ENCODE data around the gene TMEM132A. TPM values are rescaled to one million over a fixed set of nuclear protein-coding genes. Genes with fewer than 3 reads are reported as not detected.
A peak's percentile ranks its signal among the peaks of the same experiment; 100 is the strongest.

TMEM132A gene
- total and polyA plus RNA-seq, 9 of the 15 experiments (the other 6 are each of a cell fraction or from before 2014, with no cell fraction given) = 0.04 to 1.1 (median 0.18) TPM; not detected in 4

DNA sequence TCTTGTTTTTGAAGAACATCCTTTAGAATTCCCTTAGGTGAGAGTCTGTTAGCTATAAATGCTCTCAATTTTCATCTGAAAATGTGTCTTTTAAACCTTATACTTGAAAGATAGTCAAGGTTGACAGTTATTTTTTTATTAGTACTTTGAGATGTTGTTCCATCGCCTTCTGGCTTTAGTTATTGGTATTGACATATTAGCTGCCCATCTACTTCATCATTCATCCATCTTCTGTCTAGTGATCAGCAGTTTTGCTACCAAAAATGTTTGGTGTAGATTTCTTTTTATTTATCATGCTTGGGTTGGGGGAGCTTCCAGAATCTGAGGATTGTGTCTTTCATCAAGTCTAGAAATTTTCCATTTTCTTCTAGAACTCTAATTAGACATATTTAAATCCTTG is 44.0 kb downstream of the TMEM132A start:
- peaks cover 15 to 41% of the 10 kb centered on the region in 2 experiments for H3K27me3 ChIP-seq (ENCODE audit: control insufficient read depth in 2 of 2, insufficient read depth in 2 of 2, low read length in 2 of 2)
- POLR2A ChIA-PET = no interaction called here
- TF ChIP-seq ZC3H11A (IDR thresholded peaks at IDR 0.05; ENCODE audit: low read depth, low read length) = no peak
- no peak for TF ChIP-seq CEBPB (tag; IDR thresholded peaks at IDR 0.05)
- no peak for TF ChIP-seq NONO (IDR thresholded peaks at IDR 0.05; ENCODE audit: low read depth in 2 of 2, low read length in 1 of 2)
- TF ChIP-seq NR1H2 (CRISPR knock-in tag; IDR thresholded peaks at IDR 0.05) = no peak
- peak; percentile 72; the same call in 1 of the 2 replicates for TF ChIP-seq CBX5 (IDR thresholded peaks at IDR 0.05; ENCODE audit: borderline replicate concordance, low read depth)
- TF ChIP-seq, protein P1, sequence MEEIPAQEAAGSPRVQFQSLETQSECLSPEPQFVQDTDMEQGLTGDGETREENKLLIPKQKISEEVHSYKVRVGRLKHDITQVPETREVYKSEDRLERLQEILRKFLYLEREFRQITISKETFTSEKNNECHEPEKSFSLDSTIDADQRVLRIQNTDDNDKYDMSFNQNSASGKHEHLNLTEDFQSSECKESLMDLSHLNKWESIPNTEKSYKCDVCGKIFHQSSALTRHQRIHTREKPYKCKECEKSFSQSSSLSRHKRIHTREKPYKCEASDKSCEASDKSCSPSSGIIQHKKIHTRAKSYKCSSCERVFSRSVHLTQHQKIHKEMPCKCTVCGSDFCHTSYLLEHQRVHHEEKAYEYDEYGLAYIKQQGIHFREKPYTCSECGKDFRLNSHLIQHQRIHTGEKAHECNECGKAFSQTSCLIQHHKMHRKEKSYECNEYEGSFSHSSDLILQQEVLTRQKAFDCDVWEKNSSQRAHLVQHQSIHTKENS (CRISPR knock-in tag; IDR thresholded peaks at IDR 0.05) = no peak
- TF ChIP-seq, protein P2, sequence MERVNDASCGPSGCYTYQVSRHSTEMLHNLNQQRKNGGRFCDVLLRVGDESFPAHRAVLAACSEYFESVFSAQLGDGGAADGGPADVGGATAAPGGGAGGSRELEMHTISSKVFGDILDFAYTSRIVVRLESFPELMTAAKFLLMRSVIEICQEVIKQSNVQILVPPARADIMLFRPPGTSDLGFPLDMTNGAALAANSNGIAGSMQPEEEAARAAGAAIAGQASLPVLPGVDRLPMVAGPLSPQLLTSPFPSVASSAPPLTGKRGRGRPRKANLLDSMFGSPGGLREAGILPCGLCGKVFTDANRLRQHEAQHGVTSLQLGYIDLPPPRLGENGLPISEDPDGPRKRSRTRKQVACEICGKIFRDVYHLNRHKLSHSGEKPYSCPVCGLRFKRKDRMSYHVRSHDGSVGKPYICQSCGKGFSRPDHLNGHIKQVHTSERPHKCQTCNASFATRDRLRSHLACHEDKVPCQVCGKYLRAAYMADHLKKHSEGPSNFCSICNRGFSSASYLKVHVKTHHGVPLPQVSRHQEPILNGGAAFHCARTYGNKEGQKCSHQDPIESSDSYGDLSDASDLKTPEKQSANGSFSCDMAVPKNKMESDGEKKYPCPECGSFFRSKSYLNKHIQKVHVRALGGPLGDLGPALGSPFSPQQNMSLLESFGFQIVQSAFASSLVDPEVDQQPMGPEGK (CRISPR knock-in tag; IDR thresholded peaks at IDR 0.05; ENCODE audit: borderline replicate concordance) = no peak
- TF ChIP-seq MIER1 (IDR thresholded peaks at IDR 0.05; ENCODE audit: low read depth) = no peak
- TF ChIP-seq SNIP1 (IDR thresholded peaks at IDR 0.05; ENCODE audit: low read depth) = no peak
- no peak for TF ChIP-seq ZNF785 (CRISPR knock-in tag; IDR thresholded peaks at IDR 0.05)
- peak in 1 of 2 experiments; percentile 71; a peak in 2 of 4 replicates for TF ChIP-seq FOXA3 (CRISPR knock-in tag; conservative IDR thresholded peaks at IDR 0.05 in 1 of 2, IDR thresholded peaks at IDR 0.05 in 1 of 2)
- TF ChIP-seq ZNF239 (CRISPR knock-in tag; IDR thresholded peaks at IDR 0.05) = no peak
- TF ChIP-seq, protein P3, sequence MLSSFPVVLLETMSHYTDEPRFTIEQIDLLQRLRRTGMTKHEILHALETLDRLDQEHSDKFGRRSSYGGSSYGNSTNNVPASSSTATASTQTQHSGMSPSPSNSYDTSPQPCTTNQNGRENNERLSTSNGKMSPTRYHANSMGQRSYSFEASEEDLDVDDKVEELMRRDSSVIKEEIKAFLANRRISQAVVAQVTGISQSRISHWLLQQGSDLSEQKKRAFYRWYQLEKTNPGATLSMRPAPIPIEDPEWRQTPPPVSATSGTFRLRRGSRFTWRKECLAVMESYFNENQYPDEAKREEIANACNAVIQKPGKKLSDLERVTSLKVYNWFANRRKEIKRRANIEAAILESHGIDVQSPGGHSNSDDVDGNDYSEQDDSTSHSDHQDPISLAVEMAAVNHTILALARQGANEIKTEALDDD (IDR thresholded peaks at IDR 0.05) = no peak
- no peak for TF ChIP-seq ADNP (tag; IDR thresholded peaks at IDR 0.05)
- TF ChIP-seq TGIF2 (CRISPR knock-in tag; IDR thresholded peaks at IDR 0.05) = no peak
- no peak for TF ChIP-seq ZNF212 (CRISPR knock-in tag; IDR thresholded peaks at IDR 0.05)
- peak in 1 of 2 experiments; percentile 84; a peak in 1 of 3 replicates for TF ChIP-seq CBX3 (IDR thresholded peaks at IDR 0.05; ENCODE audit: borderline replicate concordance in 1 of 2, low read length in 2 of 2)

More for the DNA sequence above, 44.0 kb downstream of the TMEM132A start:
- no peaks in the 10 kb centered on the region for H3K79me2 ChIP-seq (ENCODE audit: control insufficient read depth, insufficient read depth, low read length)
- 0% methylated on average over 1 of the region's 1 CpG for WGBS (ENCODE audit: insufficient coverage, low coverage, missing lambda C conversion rate)
- H4K20me1 ChIP-seq (replicated peaks; ENCODE audit: control insufficient read depth, insufficient read depth, low read length) = no peaks in the 10 kb centered on the region
- ATAC-seq (no peak), DNase-seq (ENCODE audit: extremely low read depth in 1 of 4, low spot score in 3 of 4) (no peak), FAIRE-seq (no peak)
- intact Hi-C loops (cut with micrococcal nuclease) (no loop called here), in situ Hi-C loops (cut with MboI) (no loop called here)
- H3K9ac ChIP-seq (ENCODE audit: insufficient read depth in 1 of 2, low read depth in 2 of 2, low read length in 2 of 2) = no peak overlapping the region
- peaks cover 0 to 4% of the 10 kb centered on the region in 2 experiments; a peak in 1 of 5 replicates for H3K4me1 ChIP-seq (replicated peaks in 1 of 2; ENCODE audit: control insufficient read depth in 2 of 2, insufficient read depth in 2 of 2, low read length in 2 of 2)
- H3K9me1 ChIP-seq (ENCODE audit: control insufficient read depth, insufficient read depth, low read length) = no peaks in the 10 kb centered on the region
- H3K4me3 ChIP-seq = no peak overlapping the region
- no peaks in the 10 kb centered on the region for H3K36me3 ChIP-seq (ENCODE audit: control insufficient read depth, insufficient read depth, low read length)
- H3K27ac ChIP-seq (ENCODE audit: extremely low read depth, low read depth, low read length) = no peak overlapping the region
- CTCF ChIA-PET (ENCODE audit: low intra/inter-chr PET ratio) = interaction anchor here (0.8 kb wide), 1 partner anchor 206 kb away, joined by 3 read pairs; no protein-coding TSS in a partner anchor
- H2AFZ ChIP-seq (ENCODE audit: low read depth, low read length) = no peak overlapping the region
- no TSS peak for BruUV-seq (replicated peaks)
- no peaks in the 10 kb centered on the region for H3K9me3 ChIP-seq (replicated peaks; ENCODE audit: control insufficient read depth, insufficient read depth, low read depth, low read length)
- H3K4me2 ChIP-seq (ENCODE audit: insufficient read depth, low read length) = no peak overlapping the region
